Kidney epithelial cell (primary cell): ENCODE results near the gene COA6. TPM values are rescaled to one million over a fixed set of nuclear protein-coding genes. Genes with fewer than 3 reads are reported as not detected.

Source experiments
- DNase-seq: peaks from one replicate; pipeline ENCODE4 v3.0.0-alpha.2; 2010; ENCODE audit warnings: low read depth
- H3K27me3 ChIP-seq: 2 replicates; pipeline ENCODE4 v1.6.0; 2011; ENCODE audit warnings: low read length; ENCODE audit not compliant: control insufficient read depth, insufficient read depth
- H3K36me3 ChIP-seq: 2 replicates; pipeline ENCODE4 v1.5.1; 2011; ENCODE audit warnings: low read length; ENCODE audit not compliant: control insufficient read depth, insufficient read depth
- H3K4me3 ChIP-seq: 2 replicates; pipeline ENCODE4 v1.5.1; 2011; ENCODE audit warnings: low read depth, mild to moderate bottlenecking, control low read depth, low read length
- CTCF ChIP-seq: IDR thresholded peaks from 2 replicates; pipeline ENCODE4 v1.5.1; 2011; ENCODE audit warnings: mild to moderate bottlenecking, moderate library complexity, low read length, control low read depth, inconsistent platforms; ENCODE audit not compliant: insufficient read depth, poor library complexity, severe bottlenecking
- total RNA-seq: library from RNA; depleted of rRNA; stranded (reverse); fragments of >200 nt; gene quantifications from 2 replicates; pipeline ENCODE4 v1.2.3, GENCODE V29; 2015

The COA6 gene
- total RNA-seq, 1 donor from 2014 or later: 46.2 TPM

GRCh38 chr1:234330843-234331215 lies 42.4 kb upstream of the COA6 start:
- TF ChIP-seq CTCF: no peak
- no peak for DNase-seq
- Histone ChIP-seq H3K4me3 (no peak overlapping the region), H3K27me3 (no peaks in the 10 kb centered on the region), H3K36me3 (no peaks in the 10 kb centered on the region)

GRCh38 chr1:234331507-234331906 lies 41.7 kb upstream of the COA6 start:
- H3K4me3 ChIP-seq: no peak overlapping the region
- H3K36me3 ChIP-seq: no peaks in the 10 kb centered on the region
- H3K27me3 ChIP-seq: no peaks in the 10 kb centered on the region
- no peak for TF ChIP-seq CTCF
- DNase-seq: no peak

GRCh38 chr1:234336359-234336758 lies 36.9 kb upstream of the COA6 start:
- no peak for TF ChIP-seq CTCF
- no peak for DNase-seq
- no peaks in the 10 kb centered on the region for H3K36me3 ChIP-seq
- no peaks in the 10 kb centered on the region for H3K27me3 ChIP-seq
- no peak overlapping the region for H3K4me3 ChIP-seq

GRCh38 chr1:234337233-234337632 lies 36.0 kb upstream of the COA6 start:
- no peak for DNase-seq
- Histone ChIP-seq H3K4me3 (no peak overlapping the region), H3K36me3 (no peaks in the 10 kb centered on the region), H3K27me3 (no peaks in the 10 kb centered on the region)
- no peak for TF ChIP-seq CTCF

GRCh38 chr1:234340528-234340927 lies 32.7 kb upstream of the COA6 start:
- H3K27me3 ChIP-seq: no peaks in the 10 kb centered on the region
- H3K4me3 ChIP-seq: no peak overlapping the region
- DNase-seq: no peak
- H3K36me3 ChIP-seq: no peaks in the 10 kb centered on the region
- TF ChIP-seq CTCF: no peak

GRCh38 chr1:234342774-234343173 lies 30.5 kb upstream of the COA6 start:
- H3K36me3 ChIP-seq: no peaks in the 10 kb centered on the region
- no peak for TF ChIP-seq CTCF

More at GRCh38 chr1:234342774-234343173, 30.5 kb upstream of the COA6 start:
- H3K4me3 ChIP-seq: no peak overlapping the region
- DNase-seq: no peak
- no peaks in the 10 kb centered on the region for H3K27me3 ChIP-seq
